Pancreas (tissue), 10 donors: ENCODE results near the gene ERN1. TPM values are rescaled to one million over a fixed set of nuclear protein-coding genes. Genes with fewer than 3 reads are reported as not detected.

Experiments used
- ATAC-seq, 4 donors: fragments of 200-7000 bp; cut with Tn5 transposase; one replicate each; pipeline versions ENCODE4 v1.8.0 to v1.9.1; 2020; ENCODE audit warnings: mild to moderate bottlenecking in 4 of 4, moderate library complexity in 4 of 4
- DNase-seq, 6 donors: peaks; one replicate each; pipeline ENCODE4 v3.0.0-alpha.2; 2020
- FAIRE-seq: peaks from 2 replicates; lab custom pipeline; 2012; peaks lifted over from hg19 to GRCh38; lab: Jason Lieb, UNC
- H3K27ac ChIP-seq, 4 donors: fragments of 200-600 bp; sonication (generic); 1 replicate in 3 of 4; 2 replicates in 1 of 4; pipeline versions ENCODE4 v1.5.0 to v1.8.0; 2020
- H3K27me3 ChIP-seq, 4 donors: fragments of 200-600 bp; one replicate each; pipeline ENCODE4 v1.8.0; 2021
- H3K36me3 ChIP-seq, 3 donors: fragments of 200-600 bp; sonication (generic) in 1 of 3; one replicate each; pipeline versions ENCODE4 v1.5.0 to v1.8.0; 2020 to 2021
- H3K4me1 ChIP-seq, 3 donors: fragments of 200-600 bp; one replicate each; pipeline ENCODE4 v1.8.0; 2021
- H3K4me3 ChIP-seq, 4 donors: fragments of 200-600 bp; sonication (generic) in 2 of 4; one replicate each; pipeline versions ENCODE4 v1.5.0 to v1.8.0; 2020 to 2021
- H3K9me3 ChIP-seq, 4 donors: fragments of 200-600 bp; one replicate each; pipeline ENCODE4 v1.8.0; 2021
- CTCF ChIP-seq, 4 donors: fragments of 200-600 bp; sonication (generic) in 3 of 4; IDR thresholded peaks; one replicate each; pipeline versions ENCODE4 v1.5.0 to v1.8.0; 2021; ENCODE audit warnings: antibody characterized with exemption in 4 of 4
- WGBS, 2 donors: extraction: QIAGEN DNeasy Blood & Tissue Kit; methylation state at CpG; one replicate each; pipeline ENCODE4 v1.1.7; 2013; 5-methylcytosine and 5-hydroxymethylcytosine counted together
- intact Hi-C, 3 donors: fragments of 100-400 bp; cut with DNase I; formaldehyde crosslinking; loops; one replicate each; pipeline versions ENCODE4 v1.11.1 to v1.14.2; 2022
- polyA plus RNA-seq, 2 donors: library from polyadenylated mRNA; stranded (reverse); fragments of 200-250 nt; gene quantifications; one replicate each; pipeline ENCODE4 v1.2.3, GENCODE V29; 2013
- total RNA-seq, 6 donors: library from RNA; stranded (reverse); fragmentation: NEBNext Ultra II Directional in 4 of 6; extraction: Animal tissue kit (Norgen Biotek cat#: 25700) in 4 of 6; gene quantifications; one replicate each; pipeline versions ENCODE4 v1.2.1 to v1.2.4, GENCODE V29; 2021 to 2023
- donor health status: healthy with polysubstance abuse.
- donor health status: DM: no; HTN: no; CAD: no; lungs with moderate emphysema.
- donor health status: DM: no; HTN: no; CAD: no.
- donor health status: control.
- donor health status: control.
- donor health status: Bipolar disorder and iron deficiency.
- donor health status: DM: yes; HTN: yes; CAD: no.
- donor health status: DM: no; HTN: no; CAD: no.
- donor health status: DM: no; HTN: no; CAD: no.
- donor health status: DM: yes; HTN: yes; CAD: no.

Gene ERN1
- total and polyA plus RNA-seq, 8 donors = 10.4 to 151 (median 39.1) TPM

GRCh38 chr17:64016974-64017373 lies 113.0 kb downstream of the ERN1 start:
- no peak for TF ChIP-seq CTCF (IDR thresholded peaks at IDR 0.05)
- no peak overlapping the region for H3K27ac ChIP-seq
- H3K9me3 ChIP-seq = no peaks in the 10 kb centered on the region
- intact Hi-C loops = no loop called here
- DNase-seq (no peak), ATAC-seq (no peak), FAIRE-seq (no peak)
- H3K4me1 ChIP-seq = peaks cover 0 to 6% (median 0%) of the 10 kb centered on the region in 3 donors
- no peaks in the 10 kb centered on the region for H3K36me3 ChIP-seq
- no peak overlapping the region for H3K4me3 ChIP-seq
- H3K27me3 ChIP-seq = no peaks in the 10 kb centered on the region
- WGBS, 2 donors = 92 to 93% methylated on average over 3 of the region's 3 CpGs

- Histone ChIP-seq H3K4me1 (peaks cover 0 to 6% (median 0%) of the 10 kb centered on the region in 3 donors), H3K4me3 (no peak overlapping the region), H3K27ac (no peak overlapping the region), H3K36me3 (no peaks in the 10 kb centered on the region), H3K9me3 (no peaks in the 10 kb centered on the region), H3K27me3 (no peaks in the 10 kb centered on the region)
- DNase-seq (no peak), ATAC-seq (no peak), FAIRE-seq (no peak)
- TF ChIP-seq CTCF (IDR thresholded peaks at IDR 0.05) = no peak
- intact Hi-C loops = no loop called here
- WGBS, 2 donors = 72 to 74% methylated on average over 5 of the region's 5 CpGs
These were observed 113.6 kb downstream of the ERN1 start for GRCh38 chr17:64016231-64016784.

- intact Hi-C loops = no loop called here
- Histone ChIP-seq H3K36me3 (no peaks in the 10 kb centered on the region), H3K4me3 (no peak overlapping the region), H3K9me3 (no peaks in the 10 kb centered on the region), H3K27me3 (no peaks in the 10 kb centered on the region), H3K4me1 (peaks cover 0 to 6% (median 0%) of the 10 kb centered on the region in 3 donors), H3K27ac (no peak overlapping the region)
- no peak for TF ChIP-seq CTCF (IDR thresholded peaks at IDR 0.05)
- ATAC-seq = no peak
- WGBS, 2 donors = 90 to 95% methylated on average over 6 of the region's 6 CpGs
- DNase-seq = no peak
- no peak for FAIRE-seq
These were observed 114.5 kb downstream of the ERN1 start for GRCh38 chr17:64015447-64015846.

GRCh38 chr17:64009571-64010402 lies 120.2 kb downstream of the ERN1 start:
- H3K36me3 ChIP-seq = no peaks in the 10 kb centered on the region
- ATAC-seq = peak in 3 of 4 donors; percentile 45 to 72 (median 58)
- WGBS, 2 donors = 67 to 71% methylated on average over 8 of the region's 8 CpGs
- peaks cover 0 to 3% (median 0%) of the 10 kb centered on the region in 3 donors for H3K4me1 ChIP-seq
- intact Hi-C loops = no loop called here
- no peaks in the 10 kb centered on the region for H3K27me3 ChIP-seq
- TF ChIP-seq CTCF (IDR thresholded peaks at IDR 0.05) = no peak
- no peak overlapping the region for H3K27ac ChIP-seq
- no peak for DNase-seq
- no peak overlapping the region for H3K4me3 ChIP-seq
- no peak for FAIRE-seq
- H3K9me3 ChIP-seq = no peaks in the 10 kb centered on the region

- peak in 1 of 6 donors; percentile 11 for DNase-seq
- Histone ChIP-seq H3K27me3 (no peaks in the 10 kb centered on the region), H3K9me3 (no peaks in the 10 kb centered on the region), H3K4me1 (peaks cover 0 to 3% (median 0%) of the 10 kb centered on the region in 3 donors), H3K27ac (no peak overlapping the region), H3K36me3 (no peaks in the 10 kb centered on the region), H3K4me3 (no peak overlapping the region)
- 81 to 85% methylated on average over 4 of the region's 4 CpGs for WGBS, 2 donors
- ATAC-seq = no peak
- intact Hi-C loops = no loop called here
- no peak for FAIRE-seq
- TF ChIP-seq CTCF (IDR thresholded peaks at IDR 0.05) = no peak
These were observed 121.1 kb downstream of the ERN1 start for GRCh38 chr17:64008830-64009229.
